ENCODE data around the gene CAMK2B. TPM values are rescaled to one million over a fixed set of nuclear protein-coding genes. Genes with fewer than 3 reads are reported as not detected.

Gene CAMK2B
- polyA plus RNA-seq, 1 donor (not counting 4 experiments of a cell fraction or from before 2014, with no cell fraction given), result 0.25 TPM

GRCh38 chr7:44275146-44275545 lies 50.2 kb downstream of the CAMK2B start:
- H4K20me1 ChIP-seq (ENCODE audit: control insufficient read depth, extremely low read depth, insufficient read depth, low read length), result no peaks in the 10 kb centered on the region
- H3K4me1 ChIP-seq (ENCODE audit: control insufficient read depth, extremely low read depth, insufficient read depth, low read length), result no peaks in the 10 kb centered on the region
- H3K27ac ChIP-seq (ENCODE audit: control insufficient read depth, insufficient read depth, low read length), result no peak overlapping the region
- H3K9me3 ChIP-seq (ENCODE audit: control insufficient read depth, low read depth, low read length), result no peaks in the 10 kb centered on the region
- H3K27me3 ChIP-seq (ENCODE audit: control insufficient read depth, extremely low read depth, insufficient read depth, low read length), result peaks cover 14% of the 10 kb centered on the region
- no peak overlapping the region for H3K4me2 ChIP-seq (ENCODE audit: control insufficient read depth, extremely low read depth, insufficient read depth, low read depth, low read length)
- H2AFZ ChIP-seq (ENCODE audit: control insufficient read depth, low read length), result no peak overlapping the region
- H3K9ac ChIP-seq (ENCODE audit: control insufficient read depth, extremely low read depth, insufficient read depth, low read length), result no peak overlapping the region
- FAIRE-seq (no peak), DNase-seq (ENCODE audit: low read depth, low spot score) (no peak)
- TF ChIP-seq EZH2 (IDR thresholded peaks at IDR 0.05; ENCODE audit: low read length), result no peak
- dilution Hi-C loops (cut with MboI; ENCODE audit: extremely low pct_ligation_motif_present, low sequenced_read_pairs), result no loop called here
- no peaks in the 10 kb centered on the region for H3K9me1 ChIP-seq (ENCODE audit: control insufficient read depth, extremely low read depth, insufficient read depth, low read length)
- no peaks in the 10 kb centered on the region for H3K36me3 ChIP-seq (ENCODE audit: control insufficient read depth in 2 of 2, extremely low read depth in 1 of 2, insufficient read depth in 2 of 2, low read length in 2 of 2)
- H3K4me3 ChIP-seq (ENCODE audit: control insufficient read depth in 2 of 3, extremely low read depth in 1 of 3, insufficient read depth in 2 of 3, low read depth in 1 of 3, low read length in 3 of 3), result no peak overlapping the region
- H3K79me2 ChIP-seq (ENCODE audit: control insufficient read depth, insufficient read depth, low read length), result no peaks in the 10 kb centered on the region

- FAIRE-seq, result no peak
- Histone ChIP-seq H3K9ac (ENCODE audit: control insufficient read depth, extremely low read depth, insufficient read depth, low read length) (no peak overlapping the region), H3K36me3 (ENCODE audit: control insufficient read depth in 2 of 2, extremely low read depth in 1 of 2, insufficient read depth in 2 of 2, low read length in 2 of 2) (no peaks in the 10 kb centered on the region), H3K9me3 (ENCODE audit: control insufficient read depth, low read depth, low read length) (no peaks in the 10 kb centered on the region), H3K9me1 (ENCODE audit: control insufficient read depth, extremely low read depth, insufficient read depth, low read length) (no peaks in the 10 kb centered on the region), H2AFZ (ENCODE audit: control insufficient read depth, low read length) (no peak overlapping the region), H3K27ac (ENCODE audit: control insufficient read depth, insufficient read depth, low read length) (no peak overlapping the region), H3K79me2 (ENCODE audit: control insufficient read depth, insufficient read depth, low read length) (no peaks in the 10 kb centered on the region), H4K20me1 (ENCODE audit: control insufficient read depth, extremely low read depth, insufficient read depth, low read length) (no peaks in the 10 kb centered on the region), H3K4me3 (ENCODE audit: control insufficient read depth in 2 of 3, extremely low read depth in 1 of 3, insufficient read depth in 2 of 3, low read depth in 1 of 3, low read length in 3 of 3) (no peak overlapping the region), H3K4me2 (ENCODE audit: control insufficient read depth, extremely low read depth, insufficient read depth, low read depth, low read length) (no peak overlapping the region), H3K4me1 (ENCODE audit: control insufficient read depth, extremely low read depth, insufficient read depth, low read length) (no peaks in the 10 kb centered on the region), H3K27me3 (ENCODE audit: control insufficient read depth, extremely low read depth, insufficient read depth, low read length) (peaks cover 14% of the 10 kb centered on the region)
- TF ChIP-seq EZH2 (IDR thresholded peaks at IDR 0.05; ENCODE audit: low read length) (no peak), CTCF (optimal IDR thresholded peaks at IDR 0.05 in 1 of 3, IDR thresholded peaks at IDR 0.05 in 1 of 3, conservative IDR thresholded peaks at IDR 0.05 in 1 of 3; ENCODE audit: extremely low read depth in 1 of 3, insufficient read depth in 2 of 3, low read length in 3 of 3) (no peak)
- DNase-seq (ENCODE audit: low read depth, low spot score), result no peak
- dilution Hi-C loops (cut with MboI; ENCODE audit: extremely low pct_ligation_motif_present, low sequenced_read_pairs), result no loop called here
Measured at GRCh38 chr7:44274623-44274975, 50.8 kb downstream of the CAMK2B start.
